Coronary artery (tissue), 2 donors: ENCODE measurements around the gene FAM219B.
A peak's percentile ranks its signal among the peaks of the same experiment; 100 is the strongest.

ENCODE experiments used
- DNase-seq: peaks from one replicate; pipeline ENCODE4 v3.0.0-alpha.2; 2017; ENCODE audit warnings: low spot score
- H3K27ac ChIP-seq, 2 donors: fragments of 200-600 bp; sonication (generic); one replicate each; pipeline ENCODE4 v1.5.1; 2016 to 2019
- H3K4me3 ChIP-seq: fragments of 200-600 bp; sonication (generic); 2 replicates; pipeline ENCODE4 v1.5.1; 2016; ENCODE audit warnings: mild to moderate bottlenecking, moderate library complexity
- TF ChIP-seq, protein P1 (sequence below): fragments of 200-600 bp; sonication (generic); IDR thresholded peaks from one replicate; pipeline ENCODE4 v1.5.1; 2019; ENCODE audit warnings: antibody characterized with exemption

FAM219B gene

DNA sequence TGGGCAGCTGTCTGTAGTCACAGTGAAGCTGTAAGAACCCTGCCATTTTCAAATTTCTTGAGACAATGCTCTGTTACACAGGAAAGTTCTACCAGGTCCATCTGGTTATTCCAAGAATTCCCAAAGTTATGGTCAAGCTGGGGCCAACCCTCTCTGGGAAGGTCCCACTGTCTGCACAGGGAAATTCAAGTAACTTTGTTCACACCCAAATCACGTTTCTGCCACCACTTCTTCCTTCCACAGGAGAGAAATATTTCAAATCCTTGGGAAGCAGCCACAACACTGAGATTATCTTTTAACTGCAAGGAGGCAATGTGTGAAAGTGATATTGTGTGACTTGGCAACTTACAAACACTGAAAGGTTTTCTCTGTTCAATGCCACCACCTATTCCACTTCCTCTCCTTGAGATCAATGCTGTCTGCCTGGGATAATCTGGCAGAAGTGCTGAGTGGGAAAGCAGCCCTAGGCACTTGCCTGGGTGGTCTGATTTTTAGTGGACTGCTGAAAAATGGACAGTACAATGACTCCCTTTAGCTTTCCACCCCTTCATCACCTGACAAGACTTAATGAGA is 39.1 kb downstream of the FAM219B start:
- H3K4me3 ChIP-seq: no peak overlapping the region
- no peak for DNase-seq
- peak overlapping the region in 1 of 2 donors; percentile 62 for H3K27ac ChIP-seq
- TF ChIP-seq, protein P1, sequence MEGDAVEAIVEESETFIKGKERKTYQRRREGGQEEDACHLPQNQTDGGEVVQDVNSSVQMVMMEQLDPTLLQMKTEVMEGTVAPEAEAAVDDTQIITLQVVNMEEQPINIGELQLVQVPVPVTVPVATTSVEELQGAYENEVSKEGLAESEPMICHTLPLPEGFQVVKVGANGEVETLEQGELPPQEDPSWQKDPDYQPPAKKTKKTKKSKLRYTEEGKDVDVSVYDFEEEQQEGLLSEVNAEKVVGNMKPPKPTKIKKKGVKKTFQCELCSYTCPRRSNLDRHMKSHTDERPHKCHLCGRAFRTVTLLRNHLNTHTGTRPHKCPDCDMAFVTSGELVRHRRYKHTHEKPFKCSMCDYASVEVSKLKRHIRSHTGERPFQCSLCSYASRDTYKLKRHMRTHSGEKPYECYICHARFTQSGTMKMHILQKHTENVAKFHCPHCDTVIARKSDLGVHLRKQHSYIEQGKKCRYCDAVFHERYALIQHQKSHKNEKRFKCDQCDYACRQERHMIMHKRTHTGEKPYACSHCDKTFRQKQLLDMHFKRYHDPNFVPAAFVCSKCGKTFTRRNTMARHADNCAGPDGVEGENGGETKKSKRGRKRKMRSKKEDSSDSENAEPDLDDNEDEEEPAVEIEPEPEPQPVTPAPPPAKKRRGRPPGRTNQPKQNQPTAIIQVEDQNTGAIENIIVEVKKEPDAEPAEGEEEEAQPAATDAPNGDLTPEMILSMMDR: no peak

DNA sequence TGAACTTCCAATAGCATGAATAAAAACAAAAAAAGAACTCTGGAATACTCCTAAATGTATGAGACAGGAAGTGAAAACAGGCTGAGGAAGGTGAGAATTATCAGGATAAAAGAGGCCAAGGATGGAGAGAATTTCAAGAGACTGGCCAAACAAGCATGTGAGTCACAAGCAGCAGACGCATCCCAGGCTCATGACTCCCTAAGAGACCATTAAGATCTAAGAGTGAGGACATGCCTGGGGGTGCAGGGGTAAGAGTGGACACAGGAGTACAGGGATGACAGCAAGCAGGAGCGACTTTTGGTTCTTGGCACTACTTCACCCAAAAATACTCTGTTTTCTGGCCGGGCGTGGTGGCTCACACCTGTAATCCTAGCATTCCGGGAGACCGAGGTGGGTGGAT is 40.6 kb downstream of the FAM219B start:
- Histone ChIP-seq H3K4me3 (no peak overlapping the region), H3K27ac (no peak overlapping the region)
- TF ChIP-seq, protein P1: no peak
- no peak for DNase-seq

DNA sequence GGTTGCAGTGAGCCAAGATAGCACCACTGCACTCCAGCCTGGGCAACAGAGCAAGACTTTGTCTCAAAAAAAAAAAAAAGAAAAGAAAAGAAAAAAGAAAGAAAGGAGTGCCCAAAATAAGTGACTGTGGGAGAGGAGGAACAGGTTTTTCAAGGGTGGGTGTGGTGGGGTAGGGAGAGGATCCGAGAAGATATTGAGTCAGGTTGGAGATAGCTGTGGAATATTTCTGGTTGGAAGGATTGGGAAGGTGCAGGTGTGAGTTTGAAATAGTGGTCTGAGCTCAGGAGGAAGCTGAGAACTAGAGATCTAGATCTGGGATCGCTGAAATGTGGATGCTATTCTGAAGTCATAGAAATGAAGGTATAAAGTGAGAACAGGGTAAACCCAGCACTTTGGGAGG is 41.3 kb downstream of the FAM219B start:
- Histone ChIP-seq H3K4me3 (no peak overlapping the region), H3K27ac (no peak overlapping the region)
- TF ChIP-seq, protein P1: no peak
- DNase-seq: no peak

DNA sequence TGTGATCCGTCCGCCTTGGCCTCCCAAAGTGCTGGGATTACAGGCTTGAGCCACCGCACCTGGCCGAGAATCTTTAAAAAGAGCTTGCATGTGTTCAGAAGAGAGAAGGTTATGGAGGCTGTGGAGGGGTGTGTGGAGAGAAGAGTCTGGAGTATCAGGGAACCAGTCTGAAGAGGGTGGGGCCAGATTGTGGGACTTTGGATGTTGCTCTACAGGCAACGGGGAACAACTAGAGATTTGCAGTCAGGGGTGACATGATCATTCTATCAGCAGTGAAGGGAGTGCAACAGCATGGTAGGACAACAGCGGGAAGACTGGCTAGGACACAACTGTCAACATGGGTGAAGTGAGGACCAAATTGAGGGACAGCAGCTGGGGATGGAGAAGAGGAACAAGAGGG is 42.4 kb downstream of the FAM219B start:
- Histone ChIP-seq H3K4me3 (no peak overlapping the region), H3K27ac (no peak overlapping the region)
- no peak for DNase-seq
- TF ChIP-seq, protein P1: no peak

DNA sequence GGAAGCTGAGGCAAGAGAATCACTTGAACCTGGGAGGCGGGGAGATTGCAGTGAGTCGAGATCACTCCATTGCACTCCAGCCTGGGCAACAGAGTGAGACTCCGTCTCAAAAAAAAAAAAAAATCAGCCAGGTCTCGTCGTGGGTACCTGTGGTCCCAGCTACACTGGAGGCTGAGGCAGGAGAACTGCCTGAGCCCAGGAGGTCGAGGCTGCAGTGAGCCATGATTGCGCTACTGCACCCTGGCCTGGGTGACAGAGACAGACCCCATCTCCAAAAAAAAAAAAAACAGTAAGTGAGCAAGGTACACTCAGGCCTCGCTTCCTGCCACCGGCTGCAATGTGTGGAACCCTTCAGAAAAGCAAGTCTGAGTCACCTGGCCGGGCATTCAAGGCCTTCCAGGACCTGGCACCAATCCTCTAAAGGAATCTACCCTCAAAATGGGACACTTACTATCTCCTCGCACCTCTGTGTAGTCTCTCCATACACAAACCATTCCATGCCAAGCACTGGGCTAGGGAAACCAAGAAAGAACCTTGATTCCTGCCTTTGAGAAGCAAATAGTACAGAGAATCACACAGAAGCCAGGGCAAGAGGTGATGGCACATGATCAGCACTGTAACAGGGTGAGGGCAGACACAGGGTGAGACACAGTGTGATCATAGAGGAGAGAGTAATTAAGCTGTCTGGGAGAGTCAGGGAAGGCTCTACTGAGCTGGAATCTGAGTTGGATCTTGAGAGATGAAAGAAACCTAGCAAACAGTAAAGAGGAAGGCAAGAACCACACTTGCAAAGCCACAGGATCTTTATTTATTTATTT is 43.2 kb downstream of the FAM219B start:
- no peak overlapping the region for H3K4me3 ChIP-seq
- no peak for DNase-seq
- no peak overlapping the region for H3K27ac ChIP-seq
- TF ChIP-seq, protein P1: no peak

DNA sequence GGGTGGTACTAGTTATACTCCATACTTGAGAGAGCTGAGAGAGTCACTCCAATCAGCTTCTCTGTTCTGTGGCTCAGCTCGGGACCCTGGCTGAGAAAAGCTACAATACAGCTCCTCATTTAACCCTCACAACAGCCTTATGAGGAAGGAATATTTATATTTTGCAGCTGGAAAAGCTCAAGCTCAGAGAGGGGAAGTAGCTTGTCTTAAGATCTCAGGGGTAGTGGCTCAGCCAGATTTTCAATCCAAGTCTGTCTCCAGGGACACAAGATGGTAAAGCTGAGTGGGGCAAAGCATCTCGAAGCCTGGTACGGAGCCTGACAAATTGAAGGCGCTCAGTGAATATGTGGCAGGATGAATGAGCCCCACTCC is 48.3 kb downstream of the FAM219B start:
- no peak for DNase-seq
- TF ChIP-seq, protein P1: no peak
- Histone ChIP-seq H3K27ac (no peak overlapping the region), H3K4me3 (no peak overlapping the region)
